Adrenal gland (tissue), 5 donors: ENCODE data around the gene CCDC154.

Experiments used
- CTCF ChIP-seq, 6 experiments: fragments of 450-650 bp in 4 of 6; fragments of 200-600 bp in 2 of 6; sonication (generic) in 1 of 6; IDR thresholded peaks; 1 replicate in 5 of 6; 2 replicates in 1 of 6; pipeline versions ENCODE4 v1.5.1 to v1.8.0; 2016 to 2021; ENCODE audit warnings: antibody characterized with exemption in 6 of 6, mild to moderate bottlenecking in 2 of 6, moderate library complexity in 1 of 6
- POLR2A ChIP-seq, 2 donors: fragments of 450-650 bp; IDR thresholded peaks; one replicate each; pipeline ENCODE4 v1.6.1; 2017; ENCODE audit warnings: antibody characterized with exemption in 2 of 2, mild to moderate bottlenecking in 2 of 2, moderate library complexity in 1 of 2
- donor health status: DM: no; HTN: no; CAD: no.

- TF ChIP-seq CTCF (IDR thresholded peaks at IDR 0.05) (no peak), POLR2A (IDR thresholded peaks at IDR 0.05) (no peak)
Measured at GRCh38 chr16:1403036-1403435, 41.3 kb downstream of the CCDC154 start.
